ENCODE data around the gene IGSF8. TPM values are rescaled to one million over a fixed set of nuclear protein-coding genes. Genes with fewer than 3 reads are reported as not detected.
A peak's percentile ranks its signal among the peaks of the same experiment; 100 is the strongest.

IGSF8 gene
- total and polyA plus RNA-seq, 5 donors from 2014 or later, result 33.9 to 45.5 (median 41.3) TPM

- H3K4me1 Mint-ChIP-seq, result peaks cover 0 to 9% (median 7%) of the 10 kb centered on the region in 4 donors
- no peaks in the 10 kb centered on the region for H3K36me3 Mint-ChIP-seq
These were observed 23.6 kb downstream of the IGSF8 start for GRCh38 chr1:160074865-160075264.

GRCh38 chr1:160071289-160071688, 27.1 kb downstream of the IGSF8 start:
- Mint-ChIP-seq H3K27me3 (peaks cover 60% of the 10 kb centered on the region), H3K36me3 (no peaks in the 10 kb centered on the region), H3K9me3 (peaks cover 0 to 2% (median 0%) of the 10 kb centered on the region in 7 donors), H3K27ac (no peak overlapping the region), H3K4me1 (peaks cover 0 to 14% (median 7%) of the 10 kb centered on the region in 4 donors), H3K4me3 (no peak overlapping the region)
- ATAC-seq (ENCODE audit: low read depth in 2 of 2), result no peak
- peaks cover 14% of the 10 kb centered on the region for H3K4me1 ChIP-seq (ENCODE audit: control insufficient read depth, insufficient read depth, low read length, poor library complexity, severe bottlenecking)
- H3K36me3 ChIP-seq (ENCODE audit: control insufficient read depth, insufficient read depth, low read length), result no peaks in the 10 kb centered on the region
- no peak overlapping the region for H3K4me3 ChIP-seq (ENCODE audit: low read depth, low read length)
- H3K9me3 ChIP-seq (ENCODE audit: control insufficient read depth in 2 of 2, low read length in 2 of 2), result no peaks in the 10 kb centered on the region
- peaks cover 19% of the 10 kb centered on the region for H3K27me3 ChIP-seq (ENCODE audit: control insufficient read depth, insufficient read depth, low read length)
- DNase-seq, result no peak
- no peak overlapping the region for H3K27ac ChIP-seq (ENCODE audit: insufficient read depth, low read length, poor library complexity, severe bottlenecking)

More at GRCh38 chr1:160074865-160075264, 23.6 kb downstream of the IGSF8 start:
- Mint-ChIP-seq H3K27me3 (peaks cover 59% of the 10 kb centered on the region), H3K4me3 (no peak overlapping the region), H3K27ac (no peak overlapping the region), H3K9me3 (peaks cover 0 to 4% (median 0%) of the 10 kb centered on the region in 7 donors)
- Histone ChIP-seq H3K4me3 (ENCODE audit: low read depth, low read length) (no peak overlapping the region), H3K36me3 (ENCODE audit: control insufficient read depth, insufficient read depth, low read length) (no peaks in the 10 kb centered on the region), H3K9me3 (ENCODE audit: control insufficient read depth in 2 of 2, low read length in 2 of 2) (no peaks in the 10 kb centered on the region), H3K27ac (ENCODE audit: insufficient read depth, low read length, poor library complexity, severe bottlenecking) (no peak overlapping the region), H3K27me3 (ENCODE audit: control insufficient read depth, insufficient read depth, low read length) (peaks cover 33% of the 10 kb centered on the region), H3K4me1 (ENCODE audit: control insufficient read depth, insufficient read depth, low read length, poor library complexity, severe bottlenecking) (peaks cover 12% of the 10 kb centered on the region)
- DNase-seq, result no peak
- ATAC-seq (ENCODE audit: low read depth in 2 of 2), result no peak

GRCh38 chr1:160070243-160071163, 27.9 kb downstream of the IGSF8 start:
- H3K27ac Mint-ChIP-seq, result peak overlapping the region in 2 of 3 donors; percentile 43 to 57
- H3K27ac ChIP-seq (ENCODE audit: insufficient read depth, low read length, poor library complexity, severe bottlenecking), result no peak overlapping the region
- no peaks in the 10 kb centered on the region for H3K36me3 ChIP-seq (ENCODE audit: control insufficient read depth, insufficient read depth, low read length)

GRCh38 chr1:160069460-160070231, 28.8 kb downstream of the IGSF8 start, which contains the start of gene KCNJ10:
Gene KCNJ10, minus strand, starts transcription at chr1:160070160. Its CDS starts 27,628 bp downstream, at chr1:160042532.
- H3K4me1 Mint-ChIP-seq, result peaks cover 0 to 14% (median 7%) of the 10 kb centered on the region in 4 donors
- H3K27me3 Mint-ChIP-seq, result peaks cover 66% of the 10 kb centered on the region
- H3K9me3 Mint-ChIP-seq, result no peaks in the 10 kb centered on the region
- H3K36me3 ChIP-seq (ENCODE audit: control insufficient read depth, insufficient read depth, low read length), result no peaks in the 10 kb centered on the region
- DNase-seq (no peak), ATAC-seq (ENCODE audit: low read depth in 2 of 2) (no peak)
- peaks cover 17% of the 10 kb centered on the region for H3K27me3 ChIP-seq (ENCODE audit: control insufficient read depth, insufficient read depth, low read length)
- no peaks in the 10 kb centered on the region for H3K36me3 Mint-ChIP-seq
- peak within 1 kb of the TSS in 2 of 3 donors; percentile 43 to 57 for H3K27ac Mint-ChIP-seq
- H3K9me3 ChIP-seq (ENCODE audit: control insufficient read depth in 2 of 2, low read length in 2 of 2), result no peaks in the 10 kb centered on the region
- peak within 1 kb of the TSS; percentile 81 to 93 (median 90) for H3K4me3 Mint-ChIP-seq
- no peak within 1 kb of the TSS for H3K27ac ChIP-seq (ENCODE audit: insufficient read depth, low read length, poor library complexity, severe bottlenecking)
- peak within 1 kb of the TSS; percentile 42 for H3K4me3 ChIP-seq (ENCODE audit: low read depth, low read length)
- peaks cover 14% of the 10 kb centered on the region for H3K4me1 ChIP-seq (ENCODE audit: control insufficient read depth, insufficient read depth, low read length, poor library complexity, severe bottlenecking)

More at GRCh38 chr1:160070243-160071163, 27.9 kb downstream of the IGSF8 start:
- Histone ChIP-seq H3K27me3 (ENCODE audit: control insufficient read depth, insufficient read depth, low read length) (peaks cover 17% of the 10 kb centered on the region), H3K4me3 (ENCODE audit: low read depth, low read length) (peak overlapping the region; percentile 42), H3K9me3 (ENCODE audit: control insufficient read depth in 2 of 2, low read length in 2 of 2) (no peaks in the 10 kb centered on the region), H3K4me1 (ENCODE audit: control insufficient read depth, insufficient read depth, low read length, poor library complexity, severe bottlenecking) (peaks cover 14% of the 10 kb centered on the region)
- Mint-ChIP-seq H3K4me3 (peak overlapping the region; percentile 81 to 93 (median 89)), H3K9me3 (peaks cover 0 to under 1% (median 0%) of the 10 kb centered on the region in 7 donors), H3K4me1 (peaks cover 0 to 14% (median 7%) of the 10 kb centered on the region in 4 donors), H3K36me3 (no peaks in the 10 kb centered on the region), H3K27me3 (peaks cover 62% of the 10 kb centered on the region)
- ATAC-seq (ENCODE audit: low read depth in 2 of 2) (peak; percentile 77 to 85), DNase-seq (peak; percentile 46 to 66 (median 59))

GRCh38 chr1:160068225-160068624, 30.2 kb downstream of the IGSF8 start:
- peaks cover 0 to 14% (median 7%) of the 10 kb centered on the region in 4 donors for H3K4me1 Mint-ChIP-seq
- peaks cover 15% of the 10 kb centered on the region for H3K27me3 ChIP-seq (ENCODE audit: control insufficient read depth, insufficient read depth, low read length)
- no peaks in the 10 kb centered on the region for H3K36me3 ChIP-seq (ENCODE audit: control insufficient read depth, insufficient read depth, low read length)
- H3K9me3 ChIP-seq (ENCODE audit: control insufficient read depth in 2 of 2, low read length in 2 of 2), result no peaks in the 10 kb centered on the region
- peaks cover 66% of the 10 kb centered on the region for H3K27me3 Mint-ChIP-seq
- DNase-seq (no peak), ATAC-seq (ENCODE audit: low read depth in 2 of 2) (no peak)
- H3K36me3 Mint-ChIP-seq, result no peaks in the 10 kb centered on the region
- no peak overlapping the region for H3K27ac ChIP-seq (ENCODE audit: insufficient read depth, low read length, poor library complexity, severe bottlenecking)
- no peak overlapping the region for H3K4me3 ChIP-seq (ENCODE audit: low read depth, low read length)
- no peaks in the 10 kb centered on the region for H3K9me3 Mint-ChIP-seq
- H3K27ac Mint-ChIP-seq, result no peak overlapping the region
- peak overlapping the region in 1 of 4 donors; percentile 30 for H3K4me3 Mint-ChIP-seq
- H3K4me1 ChIP-seq (ENCODE audit: control insufficient read depth, insufficient read depth, low read length, poor library complexity, severe bottlenecking), result peaks cover 14% of the 10 kb centered on the region

GRCh38 chr1:160066829-160067745, 31.3 kb downstream of the IGSF8 start:
- H3K4me1 ChIP-seq (ENCODE audit: control insufficient read depth, insufficient read depth, low read length, poor library complexity, severe bottlenecking), result peaks cover 14% of the 10 kb centered on the region
- no peak for ATAC-seq (ENCODE audit: low read depth in 2 of 2)
- peaks cover 11% of the 10 kb centered on the region for H3K27me3 ChIP-seq (ENCODE audit: control insufficient read depth, insufficient read depth, low read length)
- no peaks in the 10 kb centered on the region for H3K36me3 Mint-ChIP-seq
- no peaks in the 10 kb centered on the region for H3K9me3 ChIP-seq (ENCODE audit: control insufficient read depth in 2 of 2, low read length in 2 of 2)
- H3K27me3 Mint-ChIP-seq, result peaks cover 58% of the 10 kb centered on the region
- H3K36me3 ChIP-seq (ENCODE audit: control insufficient read depth, insufficient read depth, low read length), result no peaks in the 10 kb centered on the region
- no peak overlapping the region for H3K4me3 ChIP-seq (ENCODE audit: low read depth, low read length)
- DNase-seq, result no peak
- H3K4me1 Mint-ChIP-seq, result peaks cover 0 to 14% (median 7%) of the 10 kb centered on the region in 4 donors
- H3K4me3 Mint-ChIP-seq, result no peak overlapping the region
- H3K27ac Mint-ChIP-seq, result no peak overlapping the region
- H3K9me3 Mint-ChIP-seq, result no peaks in the 10 kb centered on the region
- H3K27ac ChIP-seq (ENCODE audit: insufficient read depth, low read length, poor library complexity, severe bottlenecking), result no peak overlapping the region

GRCh38 chr1:160064746-160065145, 33.7 kb downstream of the IGSF8 start:
- Histone ChIP-seq H3K27me3 (ENCODE audit: control insufficient read depth, insufficient read depth, low read length) (no peaks in the 10 kb centered on the region), H3K4me3 (ENCODE audit: low read depth, low read length) (no peak overlapping the region), H3K9me3 (ENCODE audit: control insufficient read depth in 2 of 2, low read length in 2 of 2) (no peaks in the 10 kb centered on the region), H3K36me3 (ENCODE audit: control insufficient read depth, insufficient read depth, low read length) (no peaks in the 10 kb centered on the region), H3K27ac (ENCODE audit: insufficient read depth, low read length, poor library complexity, severe bottlenecking) (no peak overlapping the region), H3K4me1 (ENCODE audit: control insufficient read depth, insufficient read depth, low read length, poor library complexity, severe bottlenecking) (peaks cover 1% of the 10 kb centered on the region)
- Mint-ChIP-seq H3K9me3 (no peaks in the 10 kb centered on the region), H3K27ac (no peak overlapping the region), H3K4me3 (no peak overlapping the region), H3K36me3 (no peaks in the 10 kb centered on the region), H3K27me3 (peaks cover 51% of the 10 kb centered on the region), H3K4me1 (peaks cover 0 to 6% (median 0%) of the 10 kb centered on the region in 4 donors)
- ATAC-seq (ENCODE audit: low read depth in 2 of 2) (no peak), DNase-seq (no peak)

Data from CD4-positive, CD25-positive, alpha-beta regulatory T cell (primary cell).